Inflammatory macrophage treated with lipopolysaccharide for 4 hours (primary cell): Measurements from ENCODE around the gene KRTAP16-1.
A peak's percentile ranks its signal among the peaks of the same experiment; 100 is the strongest.

ENCODE experiments used
- DNase-seq: peaks from one replicate; pipeline ENCODE4 v3.0.0-alpha.2; 2020

KRTAP16-1 gene

DNA sequence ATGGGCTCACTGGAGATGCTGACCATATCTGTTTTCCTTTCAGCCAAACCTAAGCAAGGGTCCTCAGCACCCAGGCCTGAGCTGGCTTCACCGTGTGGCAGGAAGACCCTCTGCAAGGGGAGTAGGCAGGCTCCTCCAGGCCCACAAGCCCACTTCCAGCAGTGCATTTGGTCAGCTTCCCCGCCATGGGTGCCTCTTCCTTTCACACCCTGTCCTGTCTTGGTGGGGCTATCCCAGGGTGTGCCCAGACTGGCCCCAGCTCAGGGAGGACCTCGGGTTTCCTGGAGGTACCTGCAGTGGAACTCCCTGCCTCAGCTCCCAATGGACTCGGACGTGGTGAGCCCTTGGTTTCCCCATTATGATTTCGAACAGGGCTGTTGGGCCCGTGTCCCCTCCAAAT is 19.1 kb upstream of the KRTAP16-1 start:
- no peak for DNase-seq

DNA sequence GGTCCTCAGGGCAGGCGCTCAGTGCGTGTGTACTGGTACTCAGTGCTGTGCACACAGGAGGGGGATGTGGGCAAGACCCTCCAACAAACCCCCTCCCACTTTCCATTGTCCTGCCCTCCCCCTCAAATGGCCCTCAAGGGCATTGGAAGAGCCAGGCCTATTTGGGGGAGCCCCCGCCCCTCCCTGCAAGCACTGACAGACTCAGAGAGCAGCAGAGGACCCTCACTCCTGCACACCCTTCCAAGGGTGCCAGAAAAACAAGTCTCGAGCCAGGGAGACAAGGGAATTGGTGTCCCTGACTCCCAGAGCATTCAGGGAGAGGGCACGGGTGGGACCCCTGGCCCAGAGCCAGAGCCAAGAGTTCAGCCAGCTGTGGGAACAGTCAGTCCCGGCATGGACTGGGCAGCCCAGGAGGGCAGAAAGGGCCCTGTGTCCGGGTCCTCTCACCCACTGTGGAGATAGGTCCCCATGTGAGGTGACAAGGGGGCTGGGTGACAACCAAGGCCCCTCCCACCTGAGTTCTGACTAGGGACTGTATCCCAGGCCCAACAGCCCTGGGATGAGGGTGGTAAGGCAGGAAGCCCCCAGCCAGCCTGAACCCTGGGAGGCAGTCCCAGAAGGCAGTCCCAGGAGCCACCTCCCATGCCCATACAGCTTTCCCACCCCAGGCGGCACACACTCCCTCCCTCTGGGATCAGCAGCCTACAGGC is 18.5 kb upstream of the KRTAP16-1 start:
- no peak for DNase-seq

DNA sequence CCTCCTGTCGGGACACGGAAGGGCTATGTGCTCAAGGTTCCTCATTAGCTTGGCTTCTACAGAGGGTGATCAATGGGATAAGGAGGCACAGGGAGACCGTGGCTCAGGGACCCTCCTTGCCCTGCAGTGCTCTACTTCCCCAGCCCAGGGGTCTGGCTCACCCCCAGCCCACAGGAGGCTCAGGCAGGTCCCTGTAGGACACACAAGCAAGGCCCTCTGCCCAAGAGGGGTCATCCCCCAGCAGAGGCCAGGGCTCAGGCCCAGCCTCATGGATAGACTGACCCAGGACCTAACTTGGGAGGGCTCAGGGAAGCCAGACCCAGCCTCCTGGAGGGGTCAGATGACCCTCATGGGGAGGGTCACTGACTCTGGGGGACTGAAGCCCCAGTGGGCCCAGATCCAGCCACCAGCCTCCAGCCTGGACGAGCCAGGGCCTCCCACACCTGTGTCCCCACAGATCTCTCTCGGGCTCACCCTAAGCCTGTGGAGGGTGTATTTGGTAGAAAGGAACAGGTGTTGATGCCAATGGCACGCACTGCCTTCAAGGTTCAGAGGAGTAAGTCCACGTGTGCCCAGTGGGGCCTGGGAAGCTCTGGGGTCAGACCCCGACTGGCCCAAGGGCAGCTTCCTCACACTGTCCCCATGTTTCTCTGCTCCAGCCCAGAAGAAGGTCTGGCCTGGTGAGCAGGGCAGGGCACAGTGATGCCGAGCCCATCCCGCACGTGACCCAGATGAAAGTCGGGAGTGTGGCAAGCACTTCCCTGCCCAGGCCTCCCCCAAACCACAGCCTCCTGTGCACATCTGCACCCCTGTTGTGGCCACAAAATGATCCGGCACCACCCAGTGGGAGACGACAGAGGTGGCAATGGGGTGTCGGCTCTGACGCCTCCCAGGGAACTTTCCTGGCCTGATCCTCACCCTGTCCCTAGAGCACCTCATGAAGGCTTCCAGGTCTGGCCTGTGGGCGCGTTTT is 17.4 kb upstream of the KRTAP16-1 start:
- DNase-seq: no peak

DNA sequence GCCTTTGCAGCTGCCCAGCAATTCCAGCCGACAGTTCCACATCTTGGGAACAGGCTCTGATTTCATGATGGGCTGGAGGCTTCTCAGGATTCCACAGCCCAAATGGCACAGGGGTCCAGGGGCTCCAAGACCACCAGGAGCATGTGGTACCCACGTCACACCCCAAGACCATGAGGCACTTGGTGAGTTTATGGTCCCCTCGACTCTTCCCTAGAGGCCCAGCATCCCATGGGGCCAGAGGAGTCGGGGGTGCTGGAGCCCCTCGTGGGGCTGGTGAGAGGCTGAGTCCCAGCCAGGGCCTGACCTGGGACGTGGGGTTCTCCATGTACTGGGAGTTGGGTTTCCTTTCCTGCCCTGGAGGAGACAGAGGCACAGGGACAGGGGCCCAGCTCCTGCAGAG is 16.5 kb upstream of the KRTAP16-1 start:
- DNase-seq: no peak

DNA sequence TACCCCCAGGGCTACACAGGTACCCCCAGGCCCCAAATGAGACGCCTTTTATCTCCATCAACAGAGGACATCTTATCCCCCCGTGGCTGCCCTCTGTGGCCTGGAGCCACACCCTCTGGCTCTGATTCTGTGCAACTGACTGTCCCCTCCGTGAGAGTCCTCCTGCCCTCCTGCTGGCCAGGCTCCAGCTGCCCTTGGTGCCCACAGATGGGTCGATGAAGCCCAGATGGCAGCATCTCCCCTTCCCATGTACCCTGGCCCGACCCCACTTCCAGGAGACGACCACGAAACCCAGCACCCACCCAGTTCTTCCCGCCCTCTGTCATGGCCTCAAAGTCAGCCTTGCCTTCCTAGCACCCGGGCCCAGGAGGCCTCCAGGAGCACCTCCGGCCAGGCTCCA is 16.0 kb upstream of the KRTAP16-1 start:
- DNase-seq: no peak

DNA sequence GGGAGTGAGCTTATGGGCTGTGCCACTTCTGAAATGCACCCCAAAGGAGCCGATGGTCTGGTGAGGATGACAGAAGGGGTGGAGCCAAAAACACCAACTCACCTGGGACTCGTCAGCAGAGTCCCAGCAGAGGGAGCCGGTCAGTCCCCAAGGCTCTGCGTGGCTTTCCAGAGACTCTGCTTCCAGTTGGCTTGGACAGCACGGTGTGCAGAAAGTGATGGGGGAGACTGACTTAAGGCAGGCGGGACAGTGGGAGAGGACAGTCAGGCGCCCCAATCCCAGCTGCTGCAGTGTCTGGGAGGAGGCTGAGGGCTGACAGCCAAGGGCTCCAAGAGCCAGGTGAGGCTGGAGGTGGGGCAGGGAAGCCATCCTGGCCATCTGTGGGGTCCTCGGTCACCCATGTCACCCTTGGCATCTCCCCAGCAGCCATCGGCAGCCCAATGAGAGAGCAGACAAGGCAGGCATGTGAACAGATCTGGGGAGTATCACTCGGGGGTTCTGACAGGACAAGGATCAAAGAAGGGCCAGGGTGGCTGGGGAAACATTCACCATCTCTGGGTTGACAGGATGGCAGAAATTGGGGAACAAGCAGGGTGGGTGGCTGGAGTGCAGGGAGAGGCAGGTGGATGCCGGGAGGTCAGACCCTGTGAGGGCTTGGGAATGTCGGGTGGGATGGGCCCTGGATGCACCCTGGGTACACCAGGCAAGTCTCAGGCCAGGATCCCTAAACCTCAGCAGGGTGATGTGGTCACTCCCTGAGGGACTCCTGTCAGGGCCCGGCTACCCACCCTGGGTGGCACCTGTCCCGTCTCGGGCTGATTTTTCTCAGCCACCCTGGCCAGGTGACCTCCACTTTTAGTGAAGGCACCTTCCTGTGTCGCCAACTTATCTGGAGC is 15.3 kb upstream of the KRTAP16-1 start:
- no peak for DNase-seq

DNA sequence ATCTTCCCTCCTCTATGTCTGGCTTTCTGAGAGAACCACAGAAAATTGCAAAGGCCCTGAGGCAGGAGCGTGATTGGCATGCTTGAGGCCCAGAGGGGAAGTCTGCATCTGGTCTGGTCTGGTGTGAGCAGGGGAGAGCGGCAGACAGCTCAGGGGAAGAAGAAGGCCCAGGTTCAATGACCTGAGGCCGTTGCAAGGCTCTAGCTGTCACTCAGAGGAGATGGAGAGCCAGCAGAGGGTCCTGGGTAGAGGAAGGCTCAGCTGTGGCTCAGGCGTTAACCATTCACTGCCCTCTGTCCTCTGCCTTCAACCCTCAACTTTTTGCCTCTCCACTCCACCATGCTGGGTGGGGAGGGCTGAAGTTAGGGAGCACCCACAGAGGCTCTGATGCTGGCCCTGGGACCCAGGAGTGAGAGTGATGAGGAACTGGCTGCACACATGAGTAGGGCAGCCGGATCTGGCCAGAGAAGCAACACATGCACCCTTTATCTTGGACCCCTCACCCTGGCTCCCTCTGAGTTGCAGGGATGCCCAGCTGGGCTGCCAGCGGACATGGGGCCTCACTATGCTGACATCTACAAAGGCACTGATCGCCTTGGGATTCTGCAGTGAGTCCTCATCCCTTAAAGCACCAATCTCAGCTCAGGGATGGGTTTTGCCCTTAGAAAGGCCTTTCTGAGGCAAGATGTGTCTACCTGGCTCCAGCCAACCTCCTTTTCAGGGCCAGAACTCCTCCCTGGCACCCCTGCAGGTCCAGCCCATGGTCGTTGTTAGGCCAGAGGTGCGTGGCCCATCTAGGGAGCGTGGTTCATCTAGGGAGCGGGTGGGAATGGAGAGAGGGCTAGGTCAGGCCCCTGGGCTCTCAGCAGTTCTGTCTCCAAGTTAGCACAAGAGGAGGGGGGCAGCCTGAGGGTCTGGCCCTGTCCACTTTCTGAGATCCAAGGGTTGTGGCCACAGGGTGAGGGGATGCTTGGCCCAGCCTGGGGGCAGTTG is 14.1 kb upstream of the KRTAP16-1 start:
- DNase-seq: no peak

DNA sequence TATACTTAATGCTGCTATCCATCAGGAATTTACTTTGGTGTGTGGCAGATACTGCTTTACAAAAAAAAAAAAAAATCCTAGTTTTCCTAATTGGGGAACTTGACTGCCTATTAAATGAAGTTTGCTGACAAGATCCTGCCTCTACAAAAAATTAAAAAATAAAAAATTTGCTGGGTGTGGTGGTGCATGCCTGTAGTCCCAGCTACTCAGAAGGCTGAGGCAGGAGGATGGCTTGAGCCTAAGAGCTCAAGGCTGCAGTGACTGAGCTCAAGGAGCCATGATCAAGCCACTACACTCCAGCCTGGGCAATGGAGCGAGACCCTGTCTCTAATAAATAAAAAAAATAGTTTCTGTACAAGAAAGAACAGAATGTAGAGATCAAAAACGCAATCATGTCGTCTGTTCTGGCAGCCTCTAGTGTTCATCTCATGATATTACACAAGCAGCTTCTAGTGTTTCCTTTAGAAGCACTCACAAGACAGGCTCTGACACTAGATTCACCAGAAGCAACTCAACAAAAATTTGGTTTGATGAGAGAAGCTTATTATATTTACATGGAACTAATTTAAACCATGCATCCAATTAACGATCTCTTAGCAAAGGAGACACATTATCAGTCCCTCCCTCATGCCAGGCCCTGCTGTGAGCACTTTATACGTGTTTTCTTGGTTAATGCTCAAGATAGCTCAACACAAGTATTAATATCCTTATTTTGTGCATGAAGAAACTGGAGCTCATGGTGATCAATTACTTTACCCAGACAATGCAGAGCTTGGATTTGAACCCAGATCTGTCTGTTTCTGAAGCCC is 13.2 kb upstream of the KRTAP16-1 start:
- DNase-seq: peak; percentile 39

DNA sequence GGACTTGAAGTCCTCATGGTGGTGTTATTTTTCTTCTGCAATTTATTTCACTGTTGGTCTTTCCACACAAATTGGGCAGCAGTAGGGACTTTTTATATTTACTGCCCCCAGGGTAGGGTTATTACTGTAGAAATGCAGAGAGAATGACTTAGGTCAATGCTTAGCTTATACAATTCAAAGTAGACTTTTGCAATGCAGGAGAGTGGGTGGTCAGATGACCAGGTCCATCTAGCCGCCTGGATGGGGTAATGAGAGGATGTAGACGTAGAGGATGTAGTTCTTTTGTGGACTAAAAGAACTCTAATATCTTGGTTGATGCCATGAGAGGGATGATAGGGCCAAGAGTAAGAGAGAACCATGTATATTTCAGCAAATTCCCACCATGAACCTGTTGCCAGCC is 9.1 kb upstream of the KRTAP16-1 start:
- DNase-seq: peak; percentile 38

DNA sequence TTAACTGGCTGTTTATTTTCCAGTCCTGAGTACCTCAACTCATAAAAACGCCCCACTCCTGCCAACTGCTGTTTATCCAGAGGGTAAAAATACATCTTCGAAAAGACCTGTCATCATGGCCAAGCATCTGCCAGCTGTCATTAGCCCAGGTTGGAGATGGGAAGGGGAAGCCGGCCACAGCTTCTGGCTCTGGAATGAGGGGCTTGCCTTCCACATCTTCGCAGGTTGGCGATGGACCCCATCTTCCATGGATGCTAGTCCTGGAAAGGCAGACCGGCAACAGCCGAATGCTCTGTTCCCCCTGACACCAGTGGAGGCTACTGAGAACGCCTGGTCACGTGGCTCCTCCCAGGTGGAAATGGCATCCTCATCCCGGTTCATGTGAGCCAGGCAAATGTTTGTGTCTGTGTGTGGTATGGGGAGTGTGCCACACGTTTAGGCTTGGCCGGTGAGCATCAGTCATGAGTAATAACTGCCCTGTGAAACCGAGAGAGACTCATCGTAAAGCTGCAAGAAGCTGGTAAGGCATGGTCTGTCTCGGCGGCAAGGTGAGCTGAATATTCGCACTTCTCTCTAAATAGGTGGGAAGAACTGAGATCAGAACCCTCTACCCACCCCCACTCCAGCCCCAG is 6.8 kb upstream of the KRTAP16-1 start:
- no peak for DNase-seq

DNA sequence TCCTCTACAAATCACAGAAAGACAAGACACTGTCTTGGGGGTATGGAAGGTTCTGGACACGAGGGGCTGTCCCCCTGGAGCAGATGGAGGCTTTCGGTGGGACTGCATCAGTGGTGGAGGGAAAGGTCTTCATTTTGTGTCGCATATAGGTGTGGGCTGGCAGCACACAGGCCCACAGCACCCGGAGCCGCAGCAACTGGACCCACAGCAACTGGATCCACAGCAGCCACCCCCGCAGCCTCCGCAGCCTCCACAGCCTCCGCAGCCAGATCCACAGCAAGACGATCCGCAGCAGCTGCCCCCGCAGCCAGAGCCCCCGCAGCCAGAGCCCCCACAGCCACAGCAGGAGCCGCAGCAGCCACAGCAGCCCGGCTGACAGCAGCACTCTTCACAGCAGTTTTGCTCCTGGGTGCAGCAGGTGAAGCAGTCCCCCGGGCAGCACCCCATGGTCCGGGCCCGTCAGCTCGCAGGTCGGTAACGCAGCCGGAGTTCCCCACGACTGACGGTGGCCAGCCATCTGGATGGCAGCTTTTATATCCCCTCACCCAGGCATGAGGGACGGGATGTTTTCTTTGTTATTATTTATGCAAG is 6.2 kb upstream of the KRTAP16-1 start, which contains the start of gene KRTAP17-1:
TSS of gene KRTAP17-1 (minus strand) at position 507 of the 591 bp plus-strand sequence. CDS start at position 447, 60 bp downstream.
- DNase-seq: no peak

DNA sequence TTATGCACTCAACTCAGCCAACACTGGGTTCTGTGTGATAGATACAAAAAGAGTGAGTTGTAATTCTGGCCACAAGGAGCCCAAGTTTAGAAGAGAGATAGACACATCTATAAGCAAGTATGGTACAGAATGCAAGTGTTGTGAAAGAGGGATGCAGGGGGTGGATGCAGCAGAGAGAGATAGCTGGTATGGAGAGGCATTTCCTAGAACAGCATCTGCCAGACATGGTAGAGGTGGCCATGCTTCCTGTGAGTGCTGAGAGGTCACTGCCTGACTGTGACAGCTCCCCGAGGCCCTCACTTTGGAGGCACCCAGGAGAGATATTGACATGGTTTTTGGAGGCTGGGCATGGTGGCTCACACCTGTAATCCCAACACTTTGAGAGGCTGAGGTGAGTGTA is 2.0 kb upstream of the KRTAP16-1 start:
- DNase-seq: no peak

DNA sequence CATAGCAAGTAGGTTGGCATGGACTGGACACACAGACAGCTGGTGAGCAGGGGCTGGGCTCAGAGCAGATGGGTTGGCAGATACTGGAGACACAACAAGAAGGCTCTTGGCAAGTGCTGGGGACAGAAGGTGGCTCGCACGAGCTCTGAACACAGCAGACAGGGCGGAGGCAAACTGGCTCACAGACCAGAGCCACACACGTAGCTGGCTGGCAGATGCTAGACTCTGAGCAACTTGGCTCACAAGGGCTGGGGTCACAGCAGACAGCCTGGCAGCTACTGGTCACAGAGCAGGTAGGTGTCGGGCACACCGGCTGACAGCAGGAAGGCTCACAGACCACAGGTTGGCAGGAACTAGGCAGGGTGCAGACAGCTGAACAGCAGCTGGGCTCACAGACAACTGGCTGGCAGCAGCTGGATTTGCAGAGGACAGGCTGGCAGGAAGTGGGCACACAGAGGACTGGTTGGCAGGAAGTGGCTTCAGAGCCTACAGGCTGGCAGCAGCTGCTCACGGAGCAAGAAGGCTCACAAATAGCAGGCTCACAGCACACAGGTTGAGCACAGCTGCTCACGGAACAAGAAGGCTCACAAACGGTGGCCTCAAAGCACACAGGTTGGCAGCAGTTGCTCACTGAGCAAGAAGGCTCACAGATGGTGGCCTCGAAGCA is 725 bp downstream of the KRTAP16-1 start:
- no peak for DNase-seq

DNA sequence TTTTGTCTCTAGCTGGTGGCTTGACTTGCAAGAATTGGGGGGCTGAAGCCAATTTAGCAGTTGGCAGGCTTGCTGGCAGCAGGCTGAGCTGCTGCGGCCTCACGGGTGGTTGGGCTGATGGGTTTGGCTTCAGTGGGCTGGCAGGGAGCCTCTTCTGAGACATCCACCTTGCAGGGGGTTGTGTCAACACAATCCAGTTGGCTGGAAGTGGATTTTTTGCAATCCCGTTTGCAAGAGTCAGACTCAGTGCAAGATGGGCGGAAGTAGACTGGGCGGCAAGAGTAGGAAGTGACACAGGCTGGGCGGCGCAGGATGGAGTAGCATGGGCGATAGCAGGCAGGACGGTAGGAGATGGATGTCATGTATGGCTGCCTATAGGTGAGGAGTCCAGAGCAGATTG is 1.5 kb downstream of the KRTAP16-1 start:
- peak; percentile 18 for DNase-seq

DNA sequence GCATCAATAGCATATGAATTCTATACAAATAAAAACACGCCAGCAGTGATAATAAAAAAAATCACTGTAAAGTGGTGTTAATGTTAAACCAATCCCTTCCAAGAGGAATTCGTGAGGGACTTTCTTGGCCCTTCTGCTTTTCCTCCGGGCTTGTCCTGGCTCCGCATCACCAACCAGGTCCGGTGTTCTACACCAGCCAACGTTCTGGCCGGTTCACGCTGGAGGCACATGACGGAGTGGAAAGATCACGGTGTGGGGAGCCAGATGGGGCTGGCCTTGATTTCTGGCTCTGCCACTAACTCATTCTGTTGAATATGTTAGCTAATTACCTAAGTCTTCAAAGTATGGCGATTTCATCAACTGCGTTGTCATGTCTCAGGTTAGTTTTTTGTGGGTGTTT is 5.0 kb downstream of the KRTAP16-1 start:
- no peak for DNase-seq

DNA sequence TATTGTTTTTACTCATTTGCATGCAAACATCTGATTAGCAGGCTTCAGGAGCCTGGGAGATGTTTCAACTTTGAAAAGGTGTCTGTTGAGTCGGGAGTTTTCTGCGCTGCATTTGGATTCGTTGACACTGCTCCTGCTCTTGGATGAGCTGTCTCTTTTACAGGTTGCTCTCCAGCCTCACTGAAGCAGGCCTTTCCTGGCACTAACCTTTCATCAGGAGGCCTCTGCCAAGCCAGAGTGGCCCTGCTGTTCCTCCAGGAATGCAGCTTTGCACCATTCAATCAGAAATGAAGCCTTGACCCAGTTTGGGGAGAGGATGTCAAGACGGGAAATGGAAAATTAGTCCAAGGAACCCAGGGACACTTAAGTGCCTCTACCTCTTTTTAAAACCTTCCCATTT is 6.1 kb downstream of the KRTAP16-1 start:
- DNase-seq: no peak

DNA sequence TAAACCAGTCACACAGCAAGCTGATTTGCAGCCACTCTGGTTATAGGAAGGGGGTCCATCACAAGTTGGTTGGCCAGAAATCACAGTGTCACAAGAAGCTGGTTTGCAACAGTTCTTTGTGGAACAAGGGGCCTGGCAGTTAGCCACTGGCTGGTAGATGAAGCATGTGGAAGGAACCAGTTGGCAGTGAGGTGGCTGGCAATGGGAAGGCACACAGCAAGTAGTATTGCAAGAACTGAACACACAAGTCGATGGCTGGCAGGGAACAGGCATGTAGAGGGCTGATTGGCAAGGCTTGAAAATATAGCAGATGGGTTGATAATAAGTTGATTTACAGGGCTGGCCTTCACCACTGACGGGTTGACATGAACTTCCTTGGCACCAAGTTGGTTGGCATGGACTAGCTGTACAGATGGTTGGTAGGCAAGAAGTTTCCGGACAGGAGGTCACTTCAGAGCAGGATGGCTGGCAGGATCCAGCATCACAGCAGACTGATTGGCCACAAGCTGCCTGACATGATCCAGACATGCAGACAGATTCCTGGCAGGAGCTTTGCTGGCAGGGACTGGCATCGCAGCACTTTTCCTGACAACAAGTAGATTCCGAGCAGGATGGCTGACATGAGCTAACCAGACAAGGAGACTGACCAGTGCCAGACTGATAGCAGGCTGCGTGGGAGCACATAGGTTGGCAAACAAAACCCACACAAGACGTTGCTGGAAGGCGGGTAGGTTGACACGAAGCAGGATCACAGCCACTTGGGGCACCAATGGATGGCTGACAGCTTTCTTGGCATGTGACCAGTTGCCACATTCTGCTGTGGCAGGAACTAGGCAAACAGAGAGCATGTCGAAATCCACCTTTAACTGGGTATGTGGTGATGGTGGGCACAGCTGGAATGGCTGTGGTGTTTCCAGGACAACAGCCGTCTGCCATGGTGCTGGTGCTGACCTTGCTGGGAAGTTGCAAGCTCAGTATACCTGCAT is 6.9 kb downstream of the KRTAP16-1 start, which contains the start of gene KRTAP29-1:
TSS of gene KRTAP29-1 (minus strand) at position 936 of the 986 bp plus-strand sequence. CDS start at position 936, 0 bp downstream.
- DNase-seq: no peak
